Kidney epithelial cell (primary cell): ENCODE results near the gene RAB40C. TPM values are rescaled to one million over a fixed set of nuclear protein-coding genes. Genes with fewer than 3 reads are reported as not detected.

Experiments
- DNase-seq: peaks from one replicate; pipeline ENCODE4 v3.0.0-alpha.2; 2010; ENCODE audit warnings: low read depth
- H3K27me3 ChIP-seq: 2 replicates; pipeline ENCODE4 v1.6.0; 2011; ENCODE audit warnings: low read length; ENCODE audit not compliant: control insufficient read depth, insufficient read depth
- H3K36me3 ChIP-seq: 2 replicates; pipeline ENCODE4 v1.5.1; 2011; ENCODE audit warnings: low read length; ENCODE audit not compliant: control insufficient read depth, insufficient read depth
- H3K4me3 ChIP-seq: 2 replicates; pipeline ENCODE4 v1.5.1; 2011; ENCODE audit warnings: low read depth, mild to moderate bottlenecking, control low read depth, low read length
- CTCF ChIP-seq: IDR thresholded peaks from 2 replicates; pipeline ENCODE4 v1.5.1; 2011; ENCODE audit warnings: mild to moderate bottlenecking, moderate library complexity, low read length, control low read depth, inconsistent platforms; ENCODE audit not compliant: insufficient read depth, poor library complexity, severe bottlenecking
- total RNA-seq: library from RNA; depleted of rRNA; stranded (reverse); fragments of >200 nt; gene quantifications from 2 replicates; pipeline ENCODE4 v1.2.3, GENCODE V29; 2015

RAB40C gene
- total RNA-seq, 1 donor from 2014 or later, result 16.5 TPM

- peaks cover 2% of the 10 kb centered on the region for H3K36me3 ChIP-seq
Measured at GRCh38 chr16:626787-627453, 37.1 kb downstream of the RAB40C start.

GRCh38 chr16:627454-628239, 37.8 kb downstream of the RAB40C start:
- no peak for DNase-seq
- TF ChIP-seq CTCF, result no peak
- Histone ChIP-seq H3K4me3 (no peak overlapping the region), H3K27me3 (peaks cover 4% of the 10 kb centered on the region), H3K36me3 (peaks cover 2% of the 10 kb centered on the region)

More at GRCh38 chr16:626787-627453, 37.1 kb downstream of the RAB40C start:
- H3K27me3 ChIP-seq, result peaks cover 4% of the 10 kb centered on the region
- no peak for TF ChIP-seq CTCF
- no peak overlapping the region for H3K4me3 ChIP-seq
- DNase-seq, result peak; percentile 85

- peaks cover 2% of the 10 kb centered on the region for H3K36me3 ChIP-seq
- TF ChIP-seq CTCF, result no peak
- no peak for DNase-seq
- no peak overlapping the region for H3K4me3 ChIP-seq
- H3K27me3 ChIP-seq, result peaks cover 4% of the 10 kb centered on the region
Measured at GRCh38 chr16:628321-629061, 38.6 kb downstream of the RAB40C start.

- DNase-seq, result no peak
- peaks cover 4% of the 10 kb centered on the region for H3K27me3 ChIP-seq
- H3K36me3 ChIP-seq, result peaks cover 2% of the 10 kb centered on the region
- H3K4me3 ChIP-seq, result no peak overlapping the region
- no peak for TF ChIP-seq CTCF
Measured at GRCh38 chr16:629185-629832, 39.4 kb downstream of the RAB40C start.

- Histone ChIP-seq H3K36me3 (peaks cover 2% of the 10 kb centered on the region), H3K4me3 (no peak overlapping the region), H3K27me3 (peaks cover 4% of the 10 kb centered on the region)
- TF ChIP-seq CTCF, result no peak
- no peak for DNase-seq
Measured at GRCh38 chr16:629833-630248, 40.0 kb downstream of the RAB40C start.
